ENCODE results near the gene ATP2B2.
A peak's percentile ranks its signal among the peaks of the same experiment; 100 is the strongest.
"Not testable (repeated sequence)": the region's sequence is repeated elsewhere in the genome, so short reads cannot be mapped to it uniquely, and the experiment has no call there.

ATP2B2 gene

GRCh38 chr3:10505050-10505790, at the start of gene ATP2B2:
Gene ATP2B2, minus strand, starts transcription at chr3:10505586. Its CDS starts 56,043 bp downstream, at chr3:10449543.
- DNase-seq (ENCODE audit: low spot score) = peak; percentile 80

DNA sequence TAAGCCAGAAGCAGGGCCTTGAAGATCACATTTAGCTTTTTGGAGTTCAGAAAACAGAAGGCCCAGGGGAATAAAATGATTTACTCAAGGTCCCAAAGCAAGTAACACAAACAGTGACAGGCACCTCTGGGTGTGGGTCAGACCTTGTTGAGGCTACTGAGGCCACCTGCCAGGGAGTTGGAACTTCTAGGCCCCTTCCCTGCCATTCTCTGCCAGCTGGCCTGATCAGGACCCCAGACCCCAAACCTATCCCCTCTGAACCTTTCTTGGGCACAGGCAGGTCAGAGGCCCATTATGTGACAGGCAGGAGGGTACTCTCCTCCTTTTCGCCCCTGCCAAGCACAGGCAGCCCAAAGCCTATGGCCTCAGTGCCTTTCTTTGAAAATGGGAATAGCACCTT, 49.4 kb upstream of the ATP2B2 start:
- no peak for DNase-seq (ENCODE audit: low spot score)

- DNase-seq (ENCODE audit: low spot score) = no peak
Observed at GRCh38 chr3:10554236-10554611, 48.8 kb upstream of the ATP2B2 start.

GRCh38 chr3:10553591-10554235, 48.3 kb upstream of the ATP2B2 start:
- DNase-seq (ENCODE audit: low spot score) = no peak

DNA sequence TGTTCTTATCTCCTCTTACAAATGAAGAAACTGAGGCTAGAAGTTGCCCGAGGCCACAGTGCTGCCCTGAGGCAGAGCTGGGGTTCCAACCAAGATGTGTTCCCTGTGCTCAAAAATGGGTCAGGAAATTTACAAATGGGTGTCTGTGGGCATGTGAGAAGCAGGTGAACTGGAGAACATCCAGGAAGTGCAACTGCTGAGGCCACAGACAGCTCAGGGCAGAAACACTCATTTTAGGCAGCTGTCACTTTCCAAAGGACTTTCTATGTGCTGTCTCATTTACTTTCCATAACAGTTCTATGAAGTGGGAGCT, 47.2 kb upstream of the ATP2B2 start:
- DNase-seq (ENCODE audit: low spot score) = no peak

GRCh38 chr3:10551821-10552630, 46.6 kb upstream of the ATP2B2 start:
- DNase-seq (ENCODE audit: low spot score) = no peak

DNA sequence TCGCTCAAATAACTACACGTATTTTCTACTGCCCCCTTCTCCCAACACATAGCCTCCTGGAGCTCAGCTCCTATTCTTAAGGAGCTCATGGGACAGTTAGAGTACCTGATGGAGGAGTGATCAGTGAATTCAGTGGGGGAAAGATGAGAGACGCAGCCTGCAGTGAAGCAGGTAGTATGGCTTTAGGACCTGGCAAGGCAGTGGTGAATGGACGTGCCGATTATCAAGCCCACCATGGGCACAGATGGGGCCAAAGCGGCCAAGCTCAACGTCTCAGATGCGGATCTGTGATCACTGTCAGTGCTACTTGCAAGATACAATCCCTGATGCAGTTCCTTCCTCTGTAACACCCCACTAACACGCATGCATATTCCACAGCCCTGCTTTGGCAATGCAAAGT, 45.8 kb upstream of the ATP2B2 start:
- DNase-seq (ENCODE audit: low spot score) = no peak

- DNase-seq (ENCODE audit: low spot score) = no peak
Observed at GRCh38 chr3:10550705-10551104, 45.3 kb upstream of the ATP2B2 start.

GRCh38 chr3:10549617-10550230, 44.3 kb upstream of the ATP2B2 start:
- DNase-seq (ENCODE audit: low spot score) = no peak

- no peak for DNase-seq (ENCODE audit: low spot score)
Observed at GRCh38 chr3:10548992-10549391, 43.6 kb upstream of the ATP2B2 start.

GRCh38 chr3:10547841-10548783, 42.7 kb upstream of the ATP2B2 start:
- no peak for DNase-seq (ENCODE audit: low spot score)

GRCh38 chr3:10547413-10547812, 42.0 kb upstream of the ATP2B2 start:
- DNase-seq (ENCODE audit: low spot score) = no peak

DNA sequence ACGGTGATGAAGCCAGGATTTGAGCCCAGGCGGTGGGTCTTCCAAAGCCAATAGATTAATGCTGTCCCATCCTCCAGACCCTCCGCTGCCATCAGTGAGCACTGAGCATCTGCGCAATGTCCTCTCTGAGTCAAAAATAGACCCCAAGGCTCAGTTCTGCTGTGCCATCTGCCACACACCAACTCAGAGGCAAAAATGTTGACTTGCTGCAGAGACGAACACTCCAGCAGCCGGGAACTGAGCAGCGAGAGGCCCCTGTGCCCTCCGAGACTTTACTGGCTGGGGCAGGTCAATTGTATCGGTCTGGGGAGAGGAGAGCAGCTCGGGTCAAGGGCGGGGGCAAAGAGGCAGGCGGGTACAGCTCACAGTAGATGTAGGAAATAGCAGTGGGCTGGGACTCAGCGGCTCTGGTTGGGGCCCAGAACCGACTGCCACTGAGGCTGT, 41.5 kb upstream of the ATP2B2 start:
- no peak for DNase-seq (ENCODE audit: low spot score)

DNA sequence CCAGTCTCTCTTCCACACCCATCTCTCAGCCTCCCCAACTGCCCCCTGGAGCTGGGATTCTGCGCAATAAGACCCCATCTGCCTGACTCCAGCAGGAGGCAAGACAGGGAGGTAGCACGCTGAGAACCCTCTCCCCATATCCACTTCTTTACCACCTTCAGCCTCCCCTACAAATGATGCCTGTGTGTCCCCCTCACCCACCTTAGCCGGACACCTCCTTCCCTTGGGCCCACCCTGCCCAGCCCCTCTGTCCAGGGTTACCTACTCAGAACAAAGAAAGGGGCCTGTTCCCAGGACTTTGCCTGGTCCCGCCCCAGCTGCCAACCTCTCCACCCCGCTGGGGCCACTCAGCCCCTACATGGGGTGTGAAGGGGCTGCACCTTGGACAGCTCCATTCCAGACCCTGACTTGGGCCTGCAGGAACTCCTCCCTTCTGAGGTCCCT, 40.8 kb upstream of the ATP2B2 start:
- DNase-seq (ENCODE audit: low spot score) = no peak

DNA sequence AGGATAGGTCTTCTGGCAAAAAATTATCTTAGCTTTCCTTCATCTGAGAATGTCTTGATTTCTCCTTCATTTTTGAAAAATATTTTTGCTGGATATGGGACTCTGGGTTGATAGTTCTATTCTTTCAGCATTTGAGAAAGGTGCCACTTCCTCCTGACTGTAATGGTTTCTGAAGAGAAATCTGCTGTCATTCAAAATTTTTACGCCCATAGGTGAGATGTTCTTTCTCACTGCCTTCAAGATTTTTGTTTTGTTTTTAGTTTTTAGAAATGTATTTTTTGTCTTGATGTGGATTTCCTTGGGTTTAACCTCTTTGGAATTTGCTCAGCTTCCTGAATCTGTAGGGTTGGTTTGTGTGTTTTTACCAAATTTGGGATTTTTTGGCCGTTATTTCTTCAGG, 37.1 kb upstream of the ATP2B2 start:
- no peak for DNase-seq (ENCODE audit: low spot score)

- DNase-seq (ENCODE audit: low spot score) = not testable (repeated sequence)
Observed at GRCh38 chr3:10540347-10540746, 35.0 kb upstream of the ATP2B2 start.

DNA sequence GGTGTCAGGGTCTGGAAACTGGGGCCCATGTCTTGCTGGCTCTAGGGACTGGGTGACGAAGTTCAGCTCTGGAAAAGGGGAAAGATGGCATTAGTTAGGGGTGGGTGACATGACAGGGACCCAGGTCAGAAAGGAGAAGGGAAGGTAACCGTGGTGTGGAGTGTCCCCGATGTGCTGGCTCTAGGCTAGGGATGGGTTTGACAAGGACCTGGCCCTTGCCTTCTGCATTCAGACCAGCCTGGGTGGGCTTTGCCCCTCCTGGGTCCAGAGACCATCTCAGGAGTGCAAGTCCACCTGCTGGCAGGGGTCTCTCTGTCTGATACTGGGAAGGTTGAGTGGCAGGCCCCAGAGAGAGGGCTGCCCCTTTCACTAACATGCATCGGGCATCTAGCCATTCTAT, 28.7 kb upstream of the ATP2B2 start:
- DNase-seq (ENCODE audit: low spot score) = no peak

- DNase-seq (ENCODE audit: low spot score) = no peak
Observed at GRCh38 chr3:10533737-10534023, 28.3 kb upstream of the ATP2B2 start.

DNA sequence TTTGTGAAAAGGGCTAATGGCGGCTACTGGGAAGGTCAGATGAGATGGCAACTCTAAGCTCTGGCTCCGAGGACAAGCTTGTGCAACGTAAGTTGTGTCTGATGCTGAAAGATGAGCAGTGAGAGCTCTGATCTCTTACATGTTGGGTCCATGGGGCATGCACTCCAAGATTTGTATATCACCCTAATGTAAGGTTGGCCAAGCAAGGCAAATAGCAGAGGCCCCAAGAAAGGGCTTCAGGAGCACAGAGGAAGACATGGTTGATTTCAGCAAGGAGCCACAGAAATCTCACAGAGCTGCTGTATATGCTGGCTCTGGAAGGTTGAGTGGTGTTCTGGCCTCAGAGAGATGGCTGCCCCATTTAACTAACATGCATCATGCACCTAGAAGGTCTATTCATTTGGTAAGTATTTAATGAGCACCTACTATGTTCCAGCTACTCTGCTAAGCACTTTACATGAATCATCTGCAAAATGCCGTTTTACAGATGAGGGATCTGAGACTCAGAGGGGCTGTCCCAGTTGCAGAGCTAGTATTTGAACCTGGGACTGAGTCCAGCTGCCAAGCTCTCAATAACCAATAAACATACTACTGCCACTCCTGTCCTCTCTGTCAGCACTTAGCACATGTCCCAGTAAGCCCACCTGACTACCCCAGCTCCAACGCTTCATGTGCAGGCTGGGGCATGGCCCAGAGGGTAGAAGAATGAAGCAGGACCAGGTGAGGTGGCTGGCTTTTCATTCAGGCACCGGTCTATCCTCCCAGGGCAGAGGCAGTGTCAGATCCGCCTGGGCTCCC, 27.8 kb upstream of the ATP2B2 start:
- no peak for DNase-seq (ENCODE audit: low spot score)

- DNase-seq (ENCODE audit: low spot score) = no peak
Observed at GRCh38 chr3:10531031-10531430, 25.6 kb upstream of the ATP2B2 start.

DNA sequence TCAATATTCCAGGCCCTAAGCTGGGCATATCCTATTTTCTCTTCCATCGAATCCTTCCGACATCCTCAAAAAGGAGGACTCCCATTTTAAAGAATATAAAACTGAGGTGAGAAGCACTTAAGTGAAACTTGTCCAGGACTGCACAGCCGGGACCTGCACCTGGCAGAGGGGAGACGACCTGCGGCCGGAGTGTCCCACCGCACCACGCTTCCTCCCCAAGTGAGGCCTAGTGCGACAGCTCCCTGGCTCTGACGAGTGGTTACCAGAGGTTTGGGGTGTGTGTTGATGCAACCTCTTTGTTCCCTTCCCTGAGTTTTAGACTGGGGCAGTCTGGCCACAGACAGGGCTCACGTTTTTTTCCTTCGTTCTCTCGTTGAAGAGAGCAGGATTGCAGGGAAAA, 24.9 kb upstream of the ATP2B2 start:
- DNase-seq (ENCODE audit: low spot score) = no peak

Measured in HuH-7 (cell line).